Pancreas (tissue), 10 donors: ENCODE measurements around the gene INSL3. TPM values are rescaled to one million over a fixed set of nuclear protein-coding genes. Genes with fewer than 3 reads are reported as not detected.

Source experiments
- ATAC-seq, 4 donors: fragments of 200-7000 bp; cut with Tn5 transposase; one replicate each; pipeline versions ENCODE4 v1.8.0 to v1.9.1; 2020; ENCODE audit warnings: mild to moderate bottlenecking in 4 of 4, moderate library complexity in 4 of 4
- DNase-seq, 6 donors: peaks; one replicate each; pipeline ENCODE4 v3.0.0-alpha.2; 2020
- FAIRE-seq: peaks from 2 replicates; lab custom pipeline; 2012; peaks lifted over from hg19 to GRCh38; lab: Jason Lieb, UNC
- H3K27ac ChIP-seq, 4 donors: fragments of 200-600 bp; sonication (generic); 1 replicate in 3 of 4; 2 replicates in 1 of 4; pipeline versions ENCODE4 v1.5.0 to v1.8.0; 2020
- H3K27me3 ChIP-seq, 4 donors: fragments of 200-600 bp; one replicate each; pipeline ENCODE4 v1.8.0; 2021
- H3K36me3 ChIP-seq, 3 donors: fragments of 200-600 bp; sonication (generic) in 1 of 3; one replicate each; pipeline versions ENCODE4 v1.5.0 to v1.8.0; 2020 to 2021
- H3K4me1 ChIP-seq, 3 donors: fragments of 200-600 bp; one replicate each; pipeline ENCODE4 v1.8.0; 2021
- H3K4me3 ChIP-seq, 4 donors: fragments of 200-600 bp; sonication (generic) in 2 of 4; one replicate each; pipeline versions ENCODE4 v1.5.0 to v1.8.0; 2020 to 2021
- H3K9me3 ChIP-seq, 4 donors: fragments of 200-600 bp; one replicate each; pipeline ENCODE4 v1.8.0; 2021
- WGBS, 2 donors: extraction: QIAGEN DNeasy Blood & Tissue Kit; methylation state at CpG; one replicate each; pipeline ENCODE4 v1.1.7; 2013; 5-methylcytosine and 5-hydroxymethylcytosine counted together
- intact Hi-C, 3 donors: fragments of 100-400 bp; cut with DNase I; formaldehyde crosslinking; loops; one replicate each; pipeline versions ENCODE4 v1.11.1 to v1.14.2; 2022
- polyA plus RNA-seq, 2 donors: library from polyadenylated mRNA; stranded (reverse); fragments of 200-250 nt; gene quantifications; one replicate each; pipeline ENCODE4 v1.2.3, GENCODE V29; 2013
- total RNA-seq, 6 donors: library from RNA; stranded (reverse); fragmentation: NEBNext Ultra II Directional in 4 of 6; extraction: Animal tissue kit (Norgen Biotek cat#: 25700) in 4 of 6; gene quantifications; one replicate each; pipeline versions ENCODE4 v1.2.1 to v1.2.4, GENCODE V29; 2021 to 2023
- TF ChIP-seq, protein P1 (sequence below), 4 donors: fragments of 200-600 bp; sonication (generic) in 3 of 4; IDR thresholded peaks; one replicate each; pipeline versions ENCODE4 v1.5.0 to v1.8.0; 2021; ENCODE audit warnings: antibody characterized with exemption in 4 of 4
- donor health status: healthy with polysubstance abuse.
- donor health status: DM: no; HTN: no; CAD: no; lungs with moderate emphysema.
- donor health status: DM: no; HTN: no; CAD: no.
- donor health status: control.
- donor health status: control.
- donor health status: Bipolar disorder and iron deficiency.
- donor health status: DM: yes; HTN: yes; CAD: no.
- donor health status: DM: no; HTN: no; CAD: no.
- donor health status: DM: no; HTN: no; CAD: no.
- donor health status: DM: yes; HTN: yes; CAD: no.

INSL3 gene
- total and polyA plus RNA-seq, 8 donors: not detected

GRCh38 chr19:17836530-17836929 is 15.2 kb upstream of the INSL3 start:
- Histone ChIP-seq H3K9me3 (no peaks in the 10 kb centered on the region), H3K27me3 (no peaks in the 10 kb centered on the region), H3K4me1 (no peaks in the 10 kb centered on the region), H3K27ac (no peak overlapping the region), H3K4me3 (no peak overlapping the region), H3K36me3 (no peaks in the 10 kb centered on the region)
- ATAC-seq (no peak), FAIRE-seq (no peak), DNase-seq (no peak)
- TF ChIP-seq, protein P1, sequence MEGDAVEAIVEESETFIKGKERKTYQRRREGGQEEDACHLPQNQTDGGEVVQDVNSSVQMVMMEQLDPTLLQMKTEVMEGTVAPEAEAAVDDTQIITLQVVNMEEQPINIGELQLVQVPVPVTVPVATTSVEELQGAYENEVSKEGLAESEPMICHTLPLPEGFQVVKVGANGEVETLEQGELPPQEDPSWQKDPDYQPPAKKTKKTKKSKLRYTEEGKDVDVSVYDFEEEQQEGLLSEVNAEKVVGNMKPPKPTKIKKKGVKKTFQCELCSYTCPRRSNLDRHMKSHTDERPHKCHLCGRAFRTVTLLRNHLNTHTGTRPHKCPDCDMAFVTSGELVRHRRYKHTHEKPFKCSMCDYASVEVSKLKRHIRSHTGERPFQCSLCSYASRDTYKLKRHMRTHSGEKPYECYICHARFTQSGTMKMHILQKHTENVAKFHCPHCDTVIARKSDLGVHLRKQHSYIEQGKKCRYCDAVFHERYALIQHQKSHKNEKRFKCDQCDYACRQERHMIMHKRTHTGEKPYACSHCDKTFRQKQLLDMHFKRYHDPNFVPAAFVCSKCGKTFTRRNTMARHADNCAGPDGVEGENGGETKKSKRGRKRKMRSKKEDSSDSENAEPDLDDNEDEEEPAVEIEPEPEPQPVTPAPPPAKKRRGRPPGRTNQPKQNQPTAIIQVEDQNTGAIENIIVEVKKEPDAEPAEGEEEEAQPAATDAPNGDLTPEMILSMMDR (IDR thresholded peaks at IDR 0.05): no peak
- intact Hi-C loops: no loop called here
- 47 to 56% methylated on average over 4 of the region's 4 CpGs for WGBS, 2 donors

DNA sequence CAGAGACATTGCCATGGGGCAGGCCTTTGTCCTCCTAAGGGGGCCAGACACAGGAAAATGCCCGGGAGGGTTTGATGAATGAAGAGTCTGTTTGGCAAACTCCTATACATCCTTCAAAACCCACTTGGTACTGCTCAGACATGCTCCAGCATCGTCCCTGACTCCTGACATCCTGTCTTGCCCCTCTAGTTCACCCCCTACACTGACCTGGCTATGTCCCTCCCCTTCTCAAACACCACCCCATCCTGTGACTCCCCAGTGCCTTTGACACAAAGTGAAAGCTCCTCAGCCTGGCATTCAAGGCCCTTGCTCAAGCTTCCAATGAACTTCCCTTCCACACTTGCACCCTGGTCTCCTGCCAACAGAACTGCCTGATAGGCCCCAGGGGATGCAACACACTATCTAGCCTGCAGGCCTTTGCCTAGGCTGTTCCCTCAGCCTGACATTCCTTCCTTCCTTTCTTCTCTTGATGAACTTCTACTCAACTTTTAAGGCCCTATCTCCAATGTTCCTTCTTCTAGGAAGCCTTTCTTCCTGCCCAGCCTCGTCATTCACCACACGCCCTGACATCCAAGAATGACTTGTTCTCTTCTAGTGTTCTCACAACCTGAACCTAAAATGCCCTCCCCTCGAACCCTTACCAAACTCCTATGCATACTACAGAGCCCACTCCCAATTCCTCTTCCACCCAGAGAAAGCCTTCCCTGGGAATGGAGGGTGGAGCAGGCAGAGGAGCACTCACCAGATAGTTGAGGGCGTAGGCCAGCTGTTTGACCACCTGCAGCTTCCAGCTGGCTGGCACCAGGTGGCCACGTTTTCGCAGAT is 14.1 kb upstream of the INSL3 start:
- no peaks in the 10 kb centered on the region for H3K27me3 ChIP-seq
- H3K9me3 ChIP-seq: no peaks in the 10 kb centered on the region
- no peak for DNase-seq
- no peak overlapping the region for H3K27ac ChIP-seq
- FAIRE-seq: no peak
- H3K4me1 ChIP-seq: no peaks in the 10 kb centered on the region
- 54 to 63% methylated on average over 8 of the region's 8 CpGs for WGBS, 2 donors
- intact Hi-C loops: no loop called here
- TF ChIP-seq, protein P1 (IDR thresholded peaks at IDR 0.05): no peak
- no peaks in the 10 kb centered on the region for H3K36me3 ChIP-seq
- no peak for ATAC-seq
- no peak overlapping the region for H3K4me3 ChIP-seq

DNA sequence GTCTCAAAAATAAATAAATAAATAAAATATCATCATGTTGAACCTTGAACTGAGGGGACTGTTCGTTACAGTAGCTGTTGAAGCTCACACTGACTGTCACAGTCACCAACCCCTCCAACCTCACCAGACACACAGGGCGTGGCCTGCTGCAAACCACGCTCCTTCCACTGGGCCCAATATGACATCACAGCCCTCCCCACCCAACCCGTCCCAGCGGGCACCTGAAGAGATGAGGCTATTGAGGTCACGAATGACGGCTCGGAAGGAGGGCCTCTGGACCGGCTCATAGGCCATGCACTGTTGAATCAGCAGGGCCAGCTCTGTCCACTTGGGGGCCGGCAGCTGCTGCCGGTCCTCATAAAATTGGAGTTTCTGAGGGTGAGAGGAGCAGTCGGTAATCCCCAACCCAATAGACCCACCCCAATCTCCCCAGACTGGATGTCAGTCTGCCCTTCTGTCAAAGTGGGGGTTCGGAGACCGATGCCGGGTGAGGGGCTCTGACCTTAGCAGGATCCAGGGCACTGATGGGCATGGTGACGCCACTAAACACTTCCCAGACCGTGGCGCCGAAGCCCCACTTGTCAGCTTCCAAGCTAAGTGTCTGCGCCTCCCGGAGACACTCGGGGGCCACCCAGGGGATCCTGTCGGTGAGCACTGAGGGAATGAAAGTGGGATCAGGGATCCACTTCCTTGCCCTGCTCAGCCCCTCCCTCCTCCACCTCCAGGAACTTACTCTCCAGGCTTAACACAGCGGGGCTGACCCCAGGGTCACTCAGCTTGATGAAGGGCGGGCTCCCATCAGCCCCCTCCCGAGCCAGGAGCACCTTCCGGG is 13.2 kb upstream of the INSL3 start:
- Histone ChIP-seq H3K4me3 (no peak overlapping the region), H3K27me3 (no peaks in the 10 kb centered on the region), H3K9me3 (no peaks in the 10 kb centered on the region), H3K27ac (no peak overlapping the region), H3K36me3 (no peaks in the 10 kb centered on the region), H3K4me1 (no peaks in the 10 kb centered on the region)
- TF ChIP-seq, protein P1 (IDR thresholded peaks at IDR 0.05): no peak
- ATAC-seq: no peak
- no peak for DNase-seq
- FAIRE-seq: no peak
- intact Hi-C loops: no loop called here
- WGBS, 2 donors: 59 to 73% methylated on average over 27 of the region's 27 CpGs

DNA sequence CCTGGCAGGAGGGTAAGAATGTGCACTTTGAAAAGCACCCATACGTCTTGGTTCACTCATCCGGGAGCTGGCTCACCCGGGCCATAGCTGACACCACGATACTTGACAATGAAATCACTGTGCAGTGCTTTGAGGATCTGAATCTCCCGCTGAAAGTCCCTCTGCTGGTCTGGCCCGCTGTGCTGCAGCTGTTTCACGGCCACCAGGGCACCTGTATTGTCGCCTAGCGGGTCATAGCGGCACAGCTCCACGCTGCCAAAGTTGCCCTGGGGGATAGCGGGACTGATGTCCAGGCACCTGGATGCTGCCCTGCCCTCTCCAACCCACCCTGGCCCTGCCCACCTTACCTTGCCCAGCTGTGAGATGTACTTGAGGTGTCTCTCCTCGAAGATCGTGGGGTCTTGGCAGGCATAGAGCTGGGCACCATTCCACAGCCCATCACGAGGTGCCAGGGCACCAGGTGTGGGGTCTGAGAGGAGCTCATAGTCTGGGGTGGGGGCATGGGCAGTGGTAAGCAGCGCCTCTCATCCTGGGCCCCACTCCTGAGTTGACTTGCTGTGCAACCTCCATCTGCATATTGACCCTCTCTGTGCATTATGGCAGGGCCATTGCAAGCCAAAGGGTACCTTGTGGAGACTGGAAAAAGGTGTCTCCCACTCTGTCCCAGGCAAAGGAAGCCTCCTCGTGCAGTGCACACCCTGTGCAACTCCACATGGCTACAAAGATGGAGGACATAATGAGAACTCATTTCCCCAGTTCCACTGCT is 11.3 kb upstream of the INSL3 start:
- no peaks in the 10 kb centered on the region for H3K36me3 ChIP-seq
- no peak overlapping the region for H3K4me3 ChIP-seq
- intact Hi-C loops: no loop called here
- no peaks in the 10 kb centered on the region for H3K9me3 ChIP-seq
- H3K27ac ChIP-seq: no peak overlapping the region
- FAIRE-seq (no peak), ATAC-seq (no peak), DNase-seq (no peak)
- 74 to 84% methylated on average over 16 to 17 of the region's 17 CpGs for WGBS, 2 donors
- TF ChIP-seq, protein P1 (IDR thresholded peaks at IDR 0.05): no peak
- no peaks in the 10 kb centered on the region for H3K4me1 ChIP-seq
- no peaks in the 10 kb centered on the region for H3K27me3 ChIP-seq
